HepG2 (cell line): ENCODE data around the gene FOXA1. TPM values are rescaled to one million over a fixed set of nuclear protein-coding genes. Genes with fewer than 3 reads are reported as not detected.

ENCODE experiments used
- HES4 ChIP-seq: sonication (generic); formaldehyde crosslinking; IDR thresholded peaks from 2 replicates; pipeline ENCODE4 v1.9.0; 2021; ENCODE audit warnings: mild to moderate bottlenecking, missing genetic modification reagents, borderline replicate concordance
- RBM39 ChIP-seq: fragments of 200-400 bp; formaldehyde crosslinking; IDR thresholded peaks from one replicate; pipeline ENCODE4 v1.6.1; 2018; ENCODE audit warnings: antibody characterized with exemption, mild to moderate bottlenecking, low read depth, low read length; ENCODE audit not compliant: poor library complexity, severe bottlenecking
- XRCC5 ChIP-seq: fragments of 200-400 bp; formaldehyde crosslinking; optimal IDR thresholded peaks from 2 replicates; pipeline ENCODE3; 2017; ENCODE audit warnings: mild to moderate bottlenecking, low read length
- polyA plus RNA-seq, 8 experiments: library from polyadenylated mRNA; depleted of rRNA in 3 of 8; stranded (reverse) in 7 of 8; unstranded in 1 of 8; fragments of >200 nt; fragmentation: Illumina TruSeq in 4 of 8; extraction: Trizol in 4 of 8; gene quantifications; 2 replicates each; pipeline versions ENCODE4 v1.2.1 to v1.2.3, GENCODE V29; 2011 to 2016; ENCODE audit warnings: low read depth in 4 of 8, missing spikeins in 1 of 8, mixed read lengths in 1 of 8; ENCODE audit not compliant: insufficient read depth in 1 of 8
- total RNA-seq, 5 experiments: library from RNA; depleted of rRNA; stranded (reverse); fragments of >200 nt; fragmentation: Illumina TruSeq; extraction: Trizol; gene quantifications; 2 replicates each; pipeline ENCODE4 v1.2.3, GENCODE V29; 2016; ENCODE audit warnings: low read depth in 1 of 5
- TF ChIP-seq, protein P1 (sequence below): sonication (generic); formaldehyde crosslinking; IDR thresholded peaks from one replicate; pipeline ENCODE4 v1.5.1; 2020; ENCODE audit warnings: mild to moderate bottlenecking, missing genetic modification reagents; ENCODE audit errors: not compliant biosample characterization
- TF ChIP-seq, protein P2 (sequence below): sonication (generic); formaldehyde crosslinking; IDR thresholded peaks from 2 replicates; pipeline ENCODE4 v1.5.1; 2020; ENCODE audit warnings: mild to moderate bottlenecking, moderate library complexity, missing genetic modification reagents
- TF ChIP-seq, protein P3 (sequence below): sonication (generic); formaldehyde crosslinking; IDR thresholded peaks from 2 replicates; pipeline ENCODE4 v1.4.0; 2020; ENCODE audit warnings: missing genetic modification reagents
- TF ChIP-seq, protein P4 (sequence below): sonication (generic); formaldehyde crosslinking; IDR thresholded peaks from 2 replicates; pipeline ENCODE4 v1.8.0; 2022; ENCODE audit warnings: missing genetic modification reagents, mild to moderate bottlenecking, moderate library complexity, borderline replicate concordance

The FOXA1 gene
- total and polyA plus RNA-seq, 2 of the 13 experiments (the other 11 are each of a cell fraction or from before 2014, with no cell fraction given), result 43.4 to 58.6 TPM

DNA sequence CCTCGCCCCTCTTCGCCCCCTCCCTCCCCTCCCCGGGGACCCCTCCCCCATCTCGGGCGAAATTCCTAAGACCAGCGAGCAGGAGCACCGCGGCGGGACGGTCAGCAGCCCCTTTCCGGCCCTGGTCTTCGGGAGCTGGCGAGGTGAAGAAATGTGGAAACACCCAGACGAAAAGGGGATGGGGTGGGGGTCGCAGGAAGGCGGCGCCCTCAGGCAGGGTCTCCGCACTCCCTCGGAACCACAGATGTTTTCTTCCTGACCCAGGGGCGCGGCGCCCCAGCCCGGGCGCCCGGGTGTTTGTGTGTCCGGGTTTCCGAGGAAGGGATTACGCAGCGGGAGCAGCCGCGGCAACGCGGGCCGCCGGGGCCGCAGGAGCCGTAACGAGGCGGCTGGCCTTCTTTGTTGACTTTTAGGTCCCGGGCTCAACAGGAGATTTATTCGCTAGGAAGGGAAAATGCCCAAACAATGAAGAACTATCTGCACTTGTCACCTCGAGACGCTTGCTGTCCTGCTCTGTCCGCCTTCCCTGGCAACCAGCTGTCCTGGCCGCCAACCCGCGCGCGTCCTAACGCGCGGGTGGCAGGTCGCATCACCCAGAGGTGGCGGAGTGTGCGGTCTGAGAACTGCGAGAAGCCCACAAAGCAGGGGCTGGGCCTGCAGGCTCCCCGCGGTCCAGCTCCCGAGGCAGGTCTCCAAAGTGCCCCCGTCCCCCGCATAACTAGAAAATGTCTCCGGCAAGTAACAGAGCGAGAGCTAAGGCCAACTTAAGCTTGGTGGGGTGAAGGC, 7.0 kb downstream of the FOXA1 start (continued):
- TF ChIP-seq, protein P1, sequence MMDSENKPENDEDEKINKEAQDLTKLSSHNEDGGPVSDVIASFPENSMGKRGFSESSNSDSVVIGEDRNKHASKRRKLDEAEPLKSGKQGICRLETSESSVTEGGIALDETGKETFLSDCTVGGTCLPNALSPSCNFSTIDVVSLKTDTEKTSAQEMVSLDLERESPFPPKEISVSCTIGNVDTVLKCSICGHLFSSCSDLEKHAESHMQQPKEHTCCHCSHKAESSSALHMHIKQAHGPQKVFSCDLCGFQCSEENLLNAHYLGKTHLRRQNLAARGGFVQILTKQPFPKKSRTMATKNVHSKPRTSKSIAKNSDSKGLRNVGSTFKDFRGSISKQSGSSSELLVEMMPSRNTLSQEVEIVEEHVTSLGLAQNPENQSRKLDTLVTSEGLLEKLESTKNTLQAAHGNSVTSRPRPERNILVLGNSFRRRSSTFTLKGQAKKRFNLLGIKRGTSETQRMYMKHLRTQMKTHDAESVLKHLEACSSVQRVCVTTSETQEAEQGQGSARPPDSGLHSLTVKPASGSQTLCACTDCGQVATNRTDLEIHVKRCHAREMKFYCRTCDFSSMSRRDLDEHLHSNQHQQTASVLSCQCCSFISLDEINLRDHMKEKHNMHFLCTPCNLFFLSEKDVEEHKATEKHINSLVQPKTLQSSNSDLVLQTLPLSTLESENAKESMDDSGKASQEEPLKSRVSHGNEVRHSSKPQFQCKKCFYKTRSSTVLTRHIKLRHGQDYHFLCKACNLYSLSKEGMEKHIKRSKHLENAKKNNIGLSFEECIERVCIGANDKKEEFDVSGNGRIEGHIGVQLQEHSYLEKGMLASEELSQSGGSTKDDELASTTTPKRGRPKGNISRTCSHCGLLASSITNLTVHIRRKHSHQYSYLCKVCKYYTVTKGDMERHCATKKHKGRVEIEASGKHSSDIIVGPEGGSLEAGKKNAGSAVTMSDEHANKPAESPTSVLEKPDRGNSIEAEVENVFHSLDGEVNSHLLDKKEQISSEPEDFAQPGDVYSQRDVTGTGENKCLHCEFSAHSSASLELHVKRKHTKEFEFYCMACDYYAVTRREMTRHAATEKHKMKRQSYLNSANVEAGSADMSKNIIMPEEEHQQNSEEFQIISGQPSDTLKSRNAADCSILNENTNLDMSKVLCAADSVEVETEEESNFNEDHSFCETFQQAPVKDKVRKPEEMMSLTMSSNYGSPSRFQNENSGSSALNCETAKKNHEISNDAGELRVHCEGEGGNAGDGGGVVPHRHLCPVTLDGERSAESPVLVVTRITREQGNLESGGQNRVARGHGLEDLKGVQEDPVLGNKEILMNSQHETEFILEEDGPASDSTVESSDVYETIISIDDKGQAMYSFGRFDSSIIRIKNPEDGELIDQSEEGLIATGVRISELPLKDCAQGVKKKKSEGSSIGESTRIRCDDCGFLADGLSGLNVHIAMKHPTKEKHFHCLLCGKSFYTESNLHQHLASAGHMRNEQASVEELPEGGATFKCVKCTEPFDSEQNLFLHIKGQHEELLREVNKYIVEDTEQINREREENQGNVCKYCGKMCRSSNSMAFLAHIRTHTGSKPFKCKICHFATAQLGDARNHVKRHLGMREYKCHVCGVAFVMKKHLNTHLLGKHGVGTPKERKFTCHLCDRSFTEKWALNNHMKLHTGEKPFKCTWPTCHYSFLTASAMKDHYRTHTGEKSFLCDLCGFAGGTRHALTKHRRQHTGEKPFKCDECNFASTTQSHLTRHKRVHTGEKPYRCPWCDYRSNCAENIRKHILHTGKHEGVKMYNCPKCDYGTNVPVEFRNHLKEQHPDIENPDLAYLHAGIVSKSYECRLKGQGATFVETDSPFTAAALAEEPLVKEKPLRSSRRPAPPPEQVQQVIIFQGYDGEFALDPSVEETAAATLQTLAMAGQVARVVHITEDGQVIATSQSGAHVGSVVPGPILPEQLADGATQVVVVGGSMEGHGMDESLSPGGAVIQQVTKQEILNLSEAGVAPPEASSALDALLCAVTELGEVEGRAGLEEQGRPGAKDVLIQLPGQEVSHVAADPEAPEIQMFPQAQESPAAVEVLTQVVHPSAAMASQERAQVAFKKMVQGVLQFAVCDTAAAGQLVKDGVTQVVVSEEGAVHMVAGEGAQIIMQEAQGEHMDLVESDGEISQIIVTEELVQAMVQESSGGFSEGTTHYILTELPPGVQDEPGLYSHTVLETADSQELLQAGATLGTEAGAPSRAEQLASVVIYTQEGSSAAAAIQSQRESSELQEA (CRISPR knock-in tag), result peak; percentile 86
- TF ChIP-seq, protein P2, sequence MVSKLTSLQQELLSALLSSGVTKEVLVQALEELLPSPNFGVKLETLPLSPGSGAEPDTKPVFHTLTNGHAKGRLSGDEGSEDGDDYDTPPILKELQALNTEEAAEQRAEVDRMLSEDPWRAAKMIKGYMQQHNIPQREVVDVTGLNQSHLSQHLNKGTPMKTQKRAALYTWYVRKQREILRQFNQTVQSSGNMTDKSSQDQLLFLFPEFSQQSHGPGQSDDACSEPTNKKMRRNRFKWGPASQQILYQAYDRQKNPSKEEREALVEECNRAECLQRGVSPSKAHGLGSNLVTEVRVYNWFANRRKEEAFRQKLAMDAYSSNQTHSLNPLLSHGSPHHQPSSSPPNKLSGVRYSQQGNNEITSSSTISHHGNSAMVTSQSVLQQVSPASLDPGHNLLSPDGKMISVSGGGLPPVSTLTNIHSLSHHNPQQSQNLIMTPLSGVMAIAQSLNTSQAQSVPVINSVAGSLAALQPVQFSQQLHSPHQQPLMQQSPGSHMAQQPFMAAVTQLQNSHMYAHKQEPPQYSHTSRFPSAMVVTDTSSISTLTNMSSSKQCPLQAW (CRISPR knock-in tag), result 0 out of 2 replicates have a peak, but pooled peaks have one; percentile 54
- TF ChIP-seq, protein P3, sequence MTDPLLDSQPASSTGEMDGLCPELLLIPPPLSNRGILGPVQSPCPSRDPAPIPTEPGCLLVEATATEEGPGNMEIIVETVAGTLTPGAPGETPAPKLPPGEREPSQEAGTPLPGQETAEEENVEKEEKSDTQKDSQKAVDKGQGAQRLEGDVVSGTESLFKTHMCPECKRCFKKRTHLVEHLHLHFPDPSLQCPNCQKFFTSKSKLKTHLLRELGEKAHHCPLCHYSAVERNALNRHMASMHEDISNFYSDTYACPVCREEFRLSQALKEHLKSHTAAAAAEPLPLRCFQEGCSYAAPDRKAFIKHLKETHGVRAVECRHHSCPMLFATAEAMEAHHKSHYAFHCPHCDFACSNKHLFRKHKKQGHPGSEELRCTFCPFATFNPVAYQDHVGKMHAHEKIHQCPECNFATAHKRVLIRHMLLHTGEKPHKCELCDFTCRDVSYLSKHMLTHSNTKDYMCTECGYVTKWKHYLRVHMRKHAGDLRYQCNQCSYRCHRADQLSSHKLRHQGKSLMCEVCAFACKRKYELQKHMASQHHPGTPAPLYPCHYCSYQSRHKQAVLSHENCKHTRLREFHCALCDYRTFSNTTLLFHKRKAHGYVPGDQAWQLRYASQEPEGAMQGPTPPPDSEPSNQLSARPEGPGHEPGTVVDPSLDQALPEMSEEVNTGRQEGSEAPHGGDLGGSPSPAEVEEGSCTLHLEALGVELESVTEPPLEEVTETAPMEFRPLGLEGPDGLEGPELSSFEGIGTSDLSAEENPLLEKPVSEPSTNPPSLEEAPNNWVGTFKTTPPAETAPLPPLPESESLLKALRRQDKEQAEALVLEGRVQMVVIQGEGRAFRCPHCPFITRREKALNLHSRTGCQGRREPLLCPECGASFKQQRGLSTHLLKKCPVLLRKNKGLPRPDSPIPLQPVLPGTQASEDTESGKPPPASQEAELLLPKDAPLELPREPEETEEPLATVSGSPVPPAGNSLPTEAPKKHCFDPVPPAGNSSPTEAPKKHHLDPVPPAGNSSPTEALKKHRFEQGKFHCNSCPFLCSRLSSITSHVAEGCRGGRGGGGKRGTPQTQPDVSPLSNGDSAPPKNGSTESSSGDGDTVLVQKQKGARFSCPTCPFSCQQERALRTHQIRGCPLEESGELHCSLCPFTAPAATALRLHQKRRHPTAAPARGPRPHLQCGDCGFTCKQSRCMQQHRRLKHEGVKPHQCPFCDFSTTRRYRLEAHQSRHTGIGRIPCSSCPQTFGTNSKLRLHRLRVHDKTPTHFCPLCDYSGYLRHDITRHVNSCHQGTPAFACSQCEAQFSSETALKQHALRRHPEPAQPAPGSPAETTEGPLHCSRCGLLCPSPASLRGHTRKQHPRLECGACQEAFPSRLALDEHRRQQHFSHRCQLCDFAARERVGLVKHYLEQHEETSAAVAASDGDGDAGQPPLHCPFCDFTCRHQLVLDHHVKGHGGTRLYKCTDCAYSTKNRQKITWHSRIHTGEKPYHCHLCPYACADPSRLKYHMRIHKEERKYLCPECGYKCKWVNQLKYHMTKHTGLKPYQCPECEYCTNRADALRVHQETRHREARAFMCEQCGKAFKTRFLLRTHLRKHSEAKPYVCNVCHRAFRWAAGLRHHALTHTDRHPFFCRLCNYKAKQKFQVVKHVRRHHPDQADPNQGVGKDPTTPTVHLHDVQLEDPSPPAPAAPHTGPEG, result peak; percentile 89
- TF ChIP-seq XRCC5, result peak; percentile 80
- TF ChIP-seq, protein P4, sequence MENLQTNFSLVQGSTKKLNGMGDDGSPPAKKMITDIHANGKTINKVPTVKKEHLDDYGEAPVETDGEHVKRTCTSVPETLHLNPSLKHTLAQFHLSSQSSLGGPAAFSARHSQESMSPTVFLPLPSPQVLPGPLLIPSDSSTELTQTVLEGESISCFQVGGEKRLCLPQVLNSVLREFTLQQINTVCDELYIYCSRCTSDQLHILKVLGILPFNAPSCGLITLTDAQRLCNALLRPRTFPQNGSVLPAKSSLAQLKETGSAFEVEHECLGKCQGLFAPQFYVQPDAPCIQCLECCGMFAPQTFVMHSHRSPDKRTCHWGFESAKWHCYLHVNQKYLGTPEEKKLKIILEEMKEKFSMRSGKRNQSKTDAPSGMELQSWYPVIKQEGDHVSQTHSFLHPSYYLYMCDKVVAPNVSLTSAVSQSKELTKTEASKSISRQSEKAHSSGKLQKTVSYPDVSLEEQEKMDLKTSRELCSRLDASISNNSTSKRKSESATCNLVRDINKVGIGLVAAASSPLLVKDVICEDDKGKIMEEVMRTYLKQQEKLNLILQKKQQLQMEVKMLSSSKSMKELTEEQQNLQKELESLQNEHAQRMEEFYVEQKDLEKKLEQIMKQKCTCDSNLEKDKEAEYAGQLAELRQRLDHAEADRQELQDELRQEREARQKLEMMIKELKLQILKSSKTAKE, result no peak
- peak; percentile 85 for TF ChIP-seq HES4 (CRISPR knock-in tag)
- peak; percentile 99 for TF ChIP-seq RBM39
